ENCODE measurements around the gene ADAMTS17.
"Not testable (repeated sequence)": the region's sequence is repeated elsewhere in the genome, so short reads cannot be mapped to it uniquely, and the experiment has no call there.

ADAMTS17 gene

DNA sequence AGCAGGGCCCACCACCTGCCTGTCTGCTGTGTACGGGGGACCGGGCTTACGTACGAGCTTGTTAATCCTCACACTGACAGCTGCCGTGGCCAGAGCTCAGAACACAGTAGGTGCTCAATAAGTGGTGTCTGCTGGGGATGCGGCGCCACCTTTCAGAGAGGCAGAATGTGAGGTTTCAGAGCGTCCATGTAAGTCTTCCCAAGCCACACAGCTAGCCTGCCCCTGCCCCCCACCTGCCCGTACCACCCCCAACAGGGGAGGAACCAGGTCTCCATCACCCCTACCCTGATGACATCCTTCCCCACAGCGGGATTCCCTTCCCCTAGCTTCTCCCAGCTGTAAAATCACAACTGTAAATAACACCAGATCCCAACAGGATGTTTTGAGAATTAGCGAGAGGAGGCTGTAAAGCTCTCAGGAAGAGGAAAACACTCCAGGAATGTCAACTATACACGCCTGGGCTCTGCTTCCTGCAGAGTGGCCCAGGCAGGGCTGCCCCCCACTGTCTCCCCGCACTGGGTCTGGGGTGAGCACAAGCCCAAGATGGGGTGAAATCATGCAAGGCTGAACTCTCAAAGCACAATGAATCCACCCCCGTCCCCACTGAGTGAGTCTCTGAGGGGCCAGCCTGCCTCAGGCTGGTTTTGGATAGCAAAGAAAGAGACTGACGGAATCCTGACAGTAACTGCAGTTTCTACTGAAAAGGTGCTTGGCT, 358.4 kb downstream of the ADAMTS17 start:
- no peak for DNase-seq

DNA sequence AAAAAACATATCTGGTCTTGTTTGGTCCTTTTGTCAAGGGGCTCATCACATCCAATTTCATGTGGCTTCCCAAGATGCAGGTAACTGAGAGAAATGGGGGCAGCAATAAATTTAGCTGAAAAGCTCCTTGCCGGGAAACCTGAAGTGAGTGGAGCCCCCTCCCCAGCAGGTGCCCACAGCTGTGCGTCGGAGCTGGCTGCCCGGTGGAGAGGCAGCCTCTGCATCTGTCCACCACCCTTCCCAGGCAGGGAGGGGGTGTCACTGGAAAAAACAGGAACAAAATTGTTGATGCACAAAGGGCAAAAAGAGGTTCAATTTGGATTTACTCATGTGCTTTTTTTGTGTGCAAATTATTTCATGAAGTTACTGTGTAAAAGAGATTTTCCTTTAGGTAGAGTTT, 359.1 kb downstream of the ADAMTS17 start:
- no peak for DNase-seq

DNA sequence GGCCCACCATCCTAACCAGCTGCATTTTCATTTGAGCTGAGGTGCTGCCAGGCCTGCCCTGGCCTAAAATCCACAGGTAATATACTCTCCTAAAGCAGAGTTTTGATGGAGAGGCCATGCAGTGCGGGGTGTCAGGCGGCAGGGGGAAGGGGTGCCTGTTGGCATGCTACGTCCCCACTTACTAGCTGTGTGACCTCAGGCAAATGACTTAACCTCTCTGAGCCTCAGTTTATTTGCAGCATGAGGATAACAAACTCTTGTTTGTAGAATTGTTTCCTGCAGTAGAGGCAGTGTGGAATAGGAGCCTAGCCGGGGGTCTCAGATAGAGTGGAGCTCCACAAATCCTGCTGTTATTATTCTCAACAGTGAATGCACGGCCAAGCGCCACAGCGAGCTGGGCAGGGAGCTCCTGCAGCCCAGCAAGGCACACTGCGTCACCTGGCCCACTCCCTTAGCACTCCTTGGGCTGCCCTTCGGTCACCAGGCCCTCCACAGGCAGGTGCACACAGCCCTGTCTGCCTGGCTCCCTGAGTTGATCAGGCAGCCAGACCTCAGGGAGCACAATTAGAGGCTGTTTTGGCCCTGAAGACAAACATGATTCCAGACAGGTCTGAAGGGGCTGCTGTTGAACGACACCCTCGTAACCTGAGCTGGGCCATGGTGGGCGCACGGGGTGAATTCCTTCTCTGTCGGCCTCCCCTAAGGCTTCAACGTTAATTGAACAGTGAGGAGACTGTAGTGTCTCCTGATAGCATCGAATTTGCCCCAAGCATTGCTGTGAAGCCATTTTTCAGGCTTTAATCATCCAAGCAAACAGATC, 359.7 kb downstream of the ADAMTS17 start:
- no peak for DNase-seq

DNA sequence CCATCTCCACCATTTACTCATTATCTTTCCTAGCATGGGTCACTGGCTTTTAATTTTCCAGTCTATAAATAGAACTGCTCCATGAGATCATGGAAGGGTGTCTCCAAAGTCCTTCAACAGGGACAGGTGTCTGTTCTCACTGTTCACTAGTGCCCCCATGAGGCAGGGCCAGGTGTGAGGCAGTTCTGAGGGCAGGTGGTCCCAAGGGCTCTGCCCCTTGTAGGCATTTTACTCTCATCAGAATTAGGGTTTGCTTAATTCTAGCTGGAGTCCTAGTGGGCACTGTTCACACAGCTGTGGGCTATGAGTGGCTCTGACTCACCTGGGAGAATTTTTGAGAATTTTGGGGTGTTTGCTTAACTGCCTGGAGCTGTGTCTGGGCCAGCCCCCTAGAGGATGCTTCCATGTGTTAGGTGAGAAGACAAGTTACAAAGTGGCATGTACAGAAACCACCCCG, 360.6 kb downstream of the ADAMTS17 start:
- no peak for DNase-seq

DNA sequence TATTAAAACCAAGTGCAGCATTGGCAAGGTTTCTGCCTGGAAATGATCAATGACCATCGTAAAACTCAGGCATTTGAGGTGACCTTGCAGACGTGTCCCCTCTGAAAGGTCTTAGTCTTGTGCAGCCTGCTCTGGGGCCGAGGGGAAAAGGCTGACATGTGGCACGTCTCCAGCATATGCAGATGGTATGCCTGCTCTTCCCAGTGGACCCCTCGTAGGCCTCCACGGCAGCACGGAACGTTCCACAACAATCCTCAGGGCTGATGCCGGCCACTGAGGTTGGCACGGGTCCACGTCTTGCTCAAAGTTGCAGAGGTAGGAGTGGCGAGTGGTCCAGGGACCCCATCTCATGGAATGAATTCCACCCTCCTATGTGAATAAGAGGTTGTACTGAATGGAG, 361.0 kb downstream of the ADAMTS17 start:
- no peak for DNase-seq

DNA sequence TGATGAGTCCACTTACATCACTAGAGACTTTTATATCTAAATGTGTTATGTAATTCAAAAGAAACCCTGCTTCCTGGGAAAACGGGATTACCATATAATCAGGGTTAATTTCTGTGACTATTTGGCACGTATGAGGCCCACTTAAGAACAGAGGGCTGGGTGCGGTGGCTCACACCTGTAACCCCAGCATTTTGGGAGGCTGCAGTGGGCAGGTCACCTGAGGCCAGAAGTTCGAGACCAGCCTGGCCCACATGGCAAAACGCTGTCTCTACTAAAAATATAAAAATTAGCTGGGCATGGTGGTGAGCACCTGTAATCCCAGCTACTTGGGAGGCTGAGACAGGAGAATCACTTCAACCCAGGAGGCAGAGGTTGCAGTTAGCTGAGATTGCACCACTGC, 361.9 kb downstream of the ADAMTS17 start:
- DNase-seq = not testable (repeated sequence)

DNA sequence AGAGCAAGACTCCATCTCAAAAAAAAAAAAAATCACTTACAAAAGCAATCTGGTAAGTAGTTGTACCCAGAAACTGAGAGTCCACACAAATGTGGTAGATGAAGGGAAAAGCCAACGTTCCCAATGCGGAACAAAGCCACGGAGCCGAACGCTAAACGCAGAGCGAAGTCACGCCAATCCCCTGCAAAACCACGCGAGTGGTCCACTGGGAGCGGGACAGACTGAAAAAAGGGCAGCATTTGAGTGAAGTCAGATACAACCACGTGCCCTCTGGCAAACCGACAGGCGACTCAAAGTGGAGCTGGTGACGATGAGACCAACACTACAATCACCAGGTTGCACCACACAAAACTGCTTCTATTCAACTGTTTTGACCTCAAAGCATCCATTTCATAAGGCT, 362.4 kb downstream of the ADAMTS17 start:
- DNase-seq = no peak

DNA sequence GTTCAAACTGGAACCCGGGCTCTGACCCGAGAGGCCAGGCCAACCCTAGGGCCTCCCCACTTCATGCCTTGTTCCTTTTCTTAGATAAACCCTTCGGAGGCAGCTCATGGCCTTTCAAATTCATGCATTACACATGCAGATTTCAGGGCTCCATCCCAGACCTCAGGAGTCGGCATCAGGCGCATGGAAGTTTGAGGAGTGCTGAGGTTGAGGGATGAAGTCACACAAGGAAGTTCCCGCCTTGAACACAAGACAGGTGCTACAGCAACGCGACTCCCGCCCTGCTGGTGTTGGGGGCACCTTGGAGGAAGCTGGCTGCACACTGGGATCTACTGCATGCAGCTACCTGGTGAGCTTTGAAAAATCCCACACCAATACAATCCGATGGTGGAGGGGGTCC, 363.3 kb downstream of the ADAMTS17 start:
- DNase-seq = no peak

DNA sequence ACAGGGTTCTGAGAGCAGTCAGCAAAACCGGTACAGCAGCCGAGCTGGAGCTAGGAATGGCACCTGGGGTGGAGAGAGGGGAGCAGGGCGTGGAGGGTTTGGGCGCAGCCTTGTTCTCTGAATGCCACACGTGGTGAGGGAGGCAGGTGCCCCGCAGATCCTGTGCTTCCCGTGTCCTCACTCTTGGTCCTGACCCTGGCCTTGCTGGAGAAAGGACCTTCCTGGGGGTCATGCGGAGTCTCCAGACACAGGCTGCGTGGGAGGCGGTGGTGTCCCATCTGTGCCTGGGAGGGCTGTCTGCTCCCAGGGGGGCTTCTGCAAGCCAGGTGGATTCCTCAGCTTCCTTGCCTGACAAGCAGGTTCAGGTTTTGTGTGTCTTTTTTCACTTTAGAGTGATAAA, 363.8 kb downstream of the ADAMTS17 start:
- no peak for DNase-seq

DNA sequence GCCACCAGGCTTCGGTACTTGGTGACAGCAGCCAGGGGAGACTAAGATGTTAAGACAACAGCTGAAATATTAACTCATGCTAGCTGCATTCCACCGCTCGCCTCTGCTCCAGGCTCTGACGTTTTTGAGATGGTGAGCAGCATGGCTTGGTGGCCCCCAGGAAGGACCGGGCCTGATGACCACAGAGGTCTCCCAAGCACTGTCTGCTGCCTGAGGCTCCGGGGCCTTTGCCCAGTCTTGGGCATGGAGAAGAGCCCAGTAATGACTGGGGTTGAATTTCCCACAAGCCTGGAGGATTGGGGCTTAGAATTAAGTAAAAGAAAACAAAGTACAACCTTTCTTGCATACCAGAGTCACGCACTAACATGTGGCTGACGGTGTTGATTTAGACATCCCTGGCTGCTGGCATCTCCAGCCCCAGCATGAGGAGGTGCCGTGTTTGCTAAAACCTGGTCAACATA, 364.9 kb downstream of the ADAMTS17 start:
- DNase-seq = no peak

DNA sequence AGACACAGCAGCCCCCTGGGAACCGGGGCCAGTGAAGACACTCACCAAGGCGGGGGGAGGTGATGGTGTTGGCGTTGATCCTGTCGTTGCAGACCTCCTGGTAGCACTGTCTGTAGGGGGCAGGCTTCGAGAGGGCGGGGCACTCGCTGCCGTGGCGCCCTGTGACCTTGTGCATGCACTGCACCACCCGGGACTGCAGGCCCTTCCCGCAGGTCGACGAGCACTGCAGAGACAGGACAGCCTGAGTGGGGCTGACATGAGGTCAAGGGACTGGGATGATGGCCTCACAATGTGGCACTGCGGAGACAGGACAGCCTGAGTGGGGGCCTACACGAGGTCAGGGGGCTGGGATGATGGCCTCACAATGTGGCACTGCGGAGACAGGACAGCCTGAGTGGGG, 365.8 kb downstream of the ADAMTS17 start:
- no peak for DNase-seq

DNA sequence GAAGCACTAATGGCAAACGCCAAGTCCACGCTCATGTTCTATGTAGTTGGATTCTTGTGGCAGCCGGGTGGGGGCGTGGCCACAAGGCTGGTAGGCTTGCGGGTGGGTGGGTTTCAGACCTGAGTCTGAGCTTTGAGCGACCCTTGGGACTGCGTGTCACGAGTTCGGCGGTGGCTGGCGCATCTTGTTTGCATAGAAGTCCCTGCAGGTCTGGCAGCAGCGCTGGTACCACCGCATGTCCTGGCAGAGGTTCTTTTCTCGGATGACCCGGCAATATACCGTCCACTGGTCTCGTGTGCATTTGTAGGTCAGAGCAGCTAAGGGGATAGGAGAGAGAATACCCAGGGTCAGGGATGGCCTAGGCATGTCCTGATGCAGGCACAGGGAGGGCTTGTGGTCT, 367.5 kb downstream of the ADAMTS17 start:
- DNase-seq = no peak

DNA sequence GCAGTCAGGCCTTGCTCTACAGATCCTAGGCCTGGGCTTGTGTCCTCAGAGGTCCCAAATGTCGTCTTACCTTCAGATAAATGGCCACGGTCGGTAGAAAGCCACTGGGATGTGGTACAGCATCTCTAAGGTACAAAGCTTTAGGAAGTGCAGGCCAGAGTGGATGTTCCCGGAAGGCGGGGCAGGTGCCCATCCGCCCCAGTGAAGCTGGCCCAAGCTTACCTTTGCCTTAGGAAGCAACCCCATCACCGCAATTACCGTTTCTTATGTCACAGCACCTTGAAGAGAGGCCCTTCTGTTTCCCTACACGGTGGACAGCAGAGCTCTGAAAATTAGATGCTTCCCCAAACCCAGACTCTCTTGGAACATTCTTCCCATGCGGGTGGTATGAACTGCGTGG, 368.4 kb downstream of the ADAMTS17 start:
- no peak for DNase-seq

DNA sequence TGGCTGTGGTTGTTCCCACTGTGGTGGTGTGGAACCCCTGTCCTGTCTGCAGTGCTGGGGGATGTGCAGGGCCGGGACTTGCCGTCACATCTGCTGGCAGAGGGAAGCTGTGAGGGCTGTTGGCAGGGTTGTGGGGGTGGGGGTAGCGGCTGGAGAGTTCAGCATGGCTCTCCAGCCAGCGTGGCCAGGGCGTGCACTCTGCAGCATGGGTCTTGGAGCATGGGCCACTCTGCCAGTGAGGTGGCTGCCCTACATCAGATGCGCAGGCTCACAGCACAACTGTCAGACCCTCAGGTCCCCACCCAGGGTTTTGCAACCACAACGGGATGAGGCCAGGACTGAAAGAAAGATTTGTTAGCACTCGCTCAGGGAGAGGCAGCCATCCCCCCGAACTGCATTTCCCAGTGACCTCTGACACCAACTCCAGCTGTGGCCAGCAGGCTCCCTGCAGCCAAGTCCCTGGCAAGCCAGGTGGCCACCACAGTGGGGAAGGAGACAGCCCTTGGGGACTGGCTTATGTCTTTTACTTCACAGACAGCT, 370.8 kb downstream of the ADAMTS17 start:
- no peak for DNase-seq

DNA sequence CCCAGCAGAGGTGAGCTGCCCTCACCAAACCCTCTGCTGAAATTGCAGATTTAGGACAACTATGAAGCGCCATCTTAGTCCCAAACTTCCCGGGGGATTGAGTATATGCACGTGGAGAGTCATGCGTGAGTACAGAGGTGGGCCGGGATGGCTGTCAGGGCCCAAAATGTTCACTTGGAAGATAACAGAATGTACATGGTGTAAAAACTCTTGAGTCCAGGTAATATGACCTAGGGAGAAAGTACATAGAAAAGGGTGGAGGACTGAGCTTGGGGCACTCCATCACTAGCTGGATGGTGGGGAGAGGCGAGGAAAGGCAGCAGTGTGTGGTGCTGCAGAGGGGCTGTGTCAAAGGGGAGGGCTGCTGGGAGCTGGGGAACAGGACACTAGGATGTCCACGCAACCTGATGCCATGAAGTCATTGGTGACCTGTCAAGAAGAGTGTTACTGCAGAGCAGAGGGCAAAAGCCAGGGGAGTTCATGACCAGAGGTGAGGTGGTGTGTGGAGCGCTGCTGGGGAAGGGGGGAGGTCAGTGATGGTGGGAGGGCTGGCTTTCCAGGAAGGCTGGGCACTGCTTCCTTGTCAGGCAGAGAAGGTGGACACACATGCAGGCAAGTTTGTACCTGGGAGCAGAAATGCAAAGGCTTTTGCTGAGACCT, 372.4 kb downstream of the ADAMTS17 start:
- DNase-seq = no peak

DNA sequence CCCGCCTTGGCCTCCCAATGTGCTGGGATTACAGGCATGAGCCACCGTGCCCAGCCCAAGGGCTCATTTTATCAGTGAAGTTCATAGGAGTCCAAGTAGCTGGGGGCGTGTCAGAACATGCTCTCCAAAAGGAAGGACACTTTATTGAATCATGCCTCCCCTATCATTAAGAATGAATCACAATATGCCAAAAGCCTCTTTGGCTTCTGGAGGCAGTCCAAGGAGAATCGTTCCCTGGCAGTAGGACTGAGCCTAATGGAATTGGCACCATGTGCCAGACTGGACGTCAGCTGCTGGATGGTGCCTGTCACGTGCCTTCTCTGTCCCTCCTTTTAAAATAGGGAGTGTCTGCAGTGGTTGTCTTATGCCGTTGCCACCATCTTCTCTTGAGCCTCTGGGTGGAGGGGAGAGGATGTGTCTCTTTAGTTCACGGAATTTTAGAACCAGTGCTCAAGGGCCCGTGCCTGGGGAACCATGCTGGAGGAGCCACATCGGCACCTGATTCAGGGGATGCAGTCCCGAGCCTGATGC, 373.9 kb downstream of the ADAMTS17 start:
- no peak for DNase-seq

DNA sequence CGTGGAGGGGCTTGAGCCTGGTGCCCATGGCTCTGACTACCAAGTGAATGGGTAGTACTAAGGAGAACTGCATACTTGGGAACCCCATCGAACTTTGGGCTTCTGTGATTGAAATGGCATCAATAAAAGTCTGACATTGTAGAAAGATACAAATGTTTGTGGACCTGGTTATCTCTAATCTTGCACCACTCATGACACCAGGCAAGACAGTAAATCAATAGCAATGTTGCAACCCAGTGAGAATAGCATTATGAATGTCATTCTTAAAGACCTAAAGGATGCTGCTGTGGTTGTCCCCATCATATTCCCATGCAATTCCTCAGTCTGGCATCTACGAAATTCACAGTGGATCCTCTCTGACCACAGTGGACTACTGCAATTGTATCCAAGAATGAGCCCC, 375.0 kb downstream of the ADAMTS17 start:
- DNase-seq = no peak

DNA sequence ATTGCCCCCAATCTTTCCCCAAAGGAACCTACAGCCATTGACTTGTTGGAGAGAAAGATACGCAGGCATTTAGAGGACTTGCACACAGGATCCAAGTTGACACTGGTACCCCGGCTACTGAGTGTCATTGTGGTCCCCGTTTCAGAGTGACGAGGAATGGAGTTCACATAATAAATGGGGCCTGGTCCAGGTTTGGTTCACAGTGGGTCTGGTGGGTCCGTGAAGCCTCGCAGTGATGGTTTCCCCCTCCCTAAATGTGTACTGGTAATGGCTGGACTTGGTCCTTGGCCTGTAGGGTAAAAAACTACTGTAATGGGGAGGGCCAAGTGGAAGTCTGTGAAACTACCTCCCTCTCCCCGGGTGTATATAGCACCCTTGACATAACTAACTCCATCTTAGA, 376.4 kb downstream of the ADAMTS17 start:
- no peak for DNase-seq

DNA sequence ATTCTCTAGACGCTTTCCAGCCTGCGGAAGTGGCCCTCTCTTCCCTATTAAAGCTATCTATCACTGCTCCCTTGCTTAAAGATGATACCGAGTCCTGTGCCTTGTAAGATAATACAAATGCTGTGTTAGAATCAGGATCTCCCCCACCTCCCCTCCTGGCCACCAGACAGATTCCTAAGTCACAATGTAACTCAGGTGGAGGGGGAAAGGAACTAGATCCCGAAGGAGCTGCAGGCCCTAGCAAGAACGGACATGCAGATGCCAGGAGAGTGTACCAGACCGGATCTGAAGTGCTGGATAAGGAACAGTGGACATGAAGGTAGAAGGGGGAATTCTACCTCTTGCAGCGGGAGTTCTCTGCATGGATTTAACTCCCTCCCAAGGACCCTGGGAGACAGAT, 377.8 kb downstream of the ADAMTS17 start:
- DNase-seq = no peak

DNA sequence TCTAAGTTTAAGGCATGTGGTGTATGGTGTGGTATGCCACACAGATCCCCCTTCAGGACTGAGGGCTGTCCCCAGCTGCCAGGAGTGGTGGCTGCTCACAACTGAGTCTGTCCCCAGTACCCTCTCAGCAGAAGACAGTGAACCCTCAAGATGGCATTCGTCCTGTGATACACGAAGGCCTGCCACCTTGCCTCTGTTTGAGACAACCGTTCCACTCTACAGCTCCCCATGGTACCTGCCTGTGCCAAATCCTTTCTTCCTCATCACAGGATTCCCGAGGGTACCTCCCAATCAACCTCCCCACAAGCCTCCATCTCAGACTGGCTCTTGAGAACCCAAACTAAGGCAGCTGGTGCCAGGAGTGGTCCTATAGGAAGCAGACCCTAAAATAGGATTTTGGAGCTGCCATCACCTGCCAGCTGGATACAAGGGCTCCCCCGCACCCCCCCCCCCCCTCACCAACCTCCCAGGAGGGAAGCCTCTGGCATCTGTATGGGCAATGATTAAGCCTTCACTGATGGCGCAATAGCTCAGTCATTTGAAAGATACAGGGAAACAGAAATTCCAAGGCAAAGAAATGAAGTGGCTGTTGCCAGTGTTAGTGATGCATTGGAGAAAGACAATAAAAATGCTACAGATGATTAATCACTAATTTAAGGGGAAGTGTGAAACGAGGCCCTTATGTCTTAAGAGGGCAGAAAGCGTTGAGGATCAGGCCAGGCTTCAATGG, 378.5 kb downstream of the ADAMTS17 start:
- DNase-seq = no peak

DNA sequence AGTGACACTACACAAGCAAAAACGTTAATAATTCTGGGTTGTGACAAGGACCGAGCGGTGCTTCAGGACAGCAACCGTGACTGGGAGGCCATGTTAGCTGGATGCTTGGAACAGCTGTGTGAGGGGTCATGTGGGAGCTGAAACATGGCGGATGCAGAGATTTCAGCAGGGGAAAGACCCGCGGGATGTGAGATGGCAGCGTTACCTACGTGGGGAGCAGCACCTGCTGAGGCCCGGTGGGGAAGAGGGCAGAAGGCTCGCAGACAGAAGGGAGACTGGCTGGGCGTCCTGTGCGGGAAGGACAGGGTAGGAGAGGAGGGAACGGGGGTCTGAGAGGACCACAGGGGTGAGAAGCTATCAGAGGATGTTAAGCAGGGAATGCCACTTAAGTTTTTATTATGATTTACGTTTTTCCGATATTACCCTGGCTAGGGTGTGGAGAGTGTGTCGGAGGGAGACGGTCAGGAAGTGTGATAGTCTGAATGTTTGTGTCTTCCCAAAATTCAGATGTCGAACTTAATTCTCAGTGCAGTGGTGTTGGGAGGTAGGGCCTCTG, 379.7 kb downstream of the ADAMTS17 start:
- DNase-seq = no peak

DNA sequence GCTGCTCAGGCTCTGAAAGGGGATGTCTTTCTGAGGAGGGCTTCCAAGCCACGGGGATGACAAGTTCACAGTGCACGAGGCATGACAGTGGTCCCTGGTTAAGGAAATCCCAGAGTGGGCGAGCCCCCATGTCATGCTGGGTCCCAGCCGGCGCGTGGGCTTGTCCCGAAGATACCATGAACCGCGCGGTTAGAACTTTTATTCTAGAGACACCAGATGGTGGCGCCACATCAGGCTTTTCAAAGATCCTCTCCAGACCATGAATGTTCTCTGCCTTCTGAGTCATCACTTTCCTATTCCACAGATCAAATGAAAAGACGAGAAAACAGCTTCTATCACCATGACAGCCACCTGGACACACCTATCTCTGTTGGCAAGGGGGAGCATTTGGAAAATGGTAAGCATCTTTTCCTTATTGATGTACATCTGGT, 380.7 kb downstream of the ADAMTS17 start:
- DNase-seq = no peak
